ENCODE results near the gene IFT57.

The IFT57 gene

DNA sequence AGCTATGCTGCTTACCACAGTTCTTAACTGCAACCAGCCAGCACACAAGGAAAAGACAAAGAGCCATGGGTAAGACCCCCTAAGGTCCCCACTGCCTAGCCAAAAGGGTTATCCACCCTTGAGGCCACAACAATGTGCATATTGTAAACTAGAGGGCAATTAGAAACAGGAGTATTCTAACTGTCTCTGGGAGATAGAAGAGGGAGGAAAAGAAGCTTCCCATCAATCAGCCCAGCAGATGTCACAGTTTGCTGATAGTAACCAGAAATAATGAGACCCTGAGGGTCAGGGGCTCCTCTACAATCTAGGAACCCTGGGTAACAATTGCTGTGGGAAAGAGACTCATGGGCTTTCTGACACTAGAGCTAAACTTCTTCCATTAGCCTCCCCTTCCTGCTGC lies 20.6 kb upstream of the IFT57 start:
- no peak overlapping the region for H3K27ac ChIP-seq (ENCODE audit: insufficient read depth, low read depth, low read length, poor library complexity, severe bottlenecking)
- no peaks in the 10 kb centered on the region for H3K27me3 ChIP-seq (ENCODE audit: control insufficient read depth, insufficient read depth, low read length, poor library complexity, severe bottlenecking)
- no peak overlapping the region for H3K4me3 ChIP-seq (ENCODE audit: insufficient read depth, low read depth, low read length)
- H3K4me1 ChIP-seq (ENCODE audit: control insufficient read depth, insufficient read depth, low read length) = peaks cover 5% of the 10 kb centered on the region
- no peaks in the 10 kb centered on the region for H3K36me3 ChIP-seq (ENCODE audit: control insufficient read depth, insufficient read depth, low read length)
- no peaks in the 10 kb centered on the region for H3K9me3 ChIP-seq (ENCODE audit: control insufficient read depth, low read length)

DNA sequence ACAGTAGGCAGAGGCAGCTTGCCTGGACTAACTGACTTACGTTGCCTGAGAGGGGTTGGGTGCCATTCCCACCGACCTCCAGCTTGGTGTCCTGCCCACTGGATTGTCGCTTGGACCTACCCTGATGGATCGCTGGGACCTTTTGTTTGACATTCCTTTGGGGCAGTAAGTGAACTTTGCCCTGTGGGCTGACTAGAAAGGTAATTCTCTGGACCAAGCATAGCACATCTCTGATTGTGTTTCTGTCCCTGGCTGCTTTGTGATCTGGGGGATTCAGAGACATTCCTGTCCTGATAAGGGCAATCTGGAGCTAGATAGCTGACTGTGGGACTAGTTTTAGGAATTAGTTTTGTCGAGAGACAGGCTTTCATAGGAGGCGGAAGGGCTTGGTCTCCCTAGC lies 19.5 kb upstream of the IFT57 start:
- Histone ChIP-seq H3K9me3 (ENCODE audit: control insufficient read depth, low read length) (no peaks in the 10 kb centered on the region), H3K27me3 (ENCODE audit: control insufficient read depth, insufficient read depth, low read length, poor library complexity, severe bottlenecking) (no peaks in the 10 kb centered on the region), H3K27ac (ENCODE audit: insufficient read depth, low read depth, low read length, poor library complexity, severe bottlenecking) (no peak overlapping the region), H3K4me3 (ENCODE audit: insufficient read depth, low read depth, low read length) (no peak overlapping the region), H3K4me1 (ENCODE audit: control insufficient read depth, insufficient read depth, low read length) (peaks cover 5% of the 10 kb centered on the region), H3K36me3 (ENCODE audit: control insufficient read depth, insufficient read depth, low read length) (no peaks in the 10 kb centered on the region)
- 92 to 95% methylated on average over 6 of the region's 6 CpGs for WGBS, 2 experiments

DNA sequence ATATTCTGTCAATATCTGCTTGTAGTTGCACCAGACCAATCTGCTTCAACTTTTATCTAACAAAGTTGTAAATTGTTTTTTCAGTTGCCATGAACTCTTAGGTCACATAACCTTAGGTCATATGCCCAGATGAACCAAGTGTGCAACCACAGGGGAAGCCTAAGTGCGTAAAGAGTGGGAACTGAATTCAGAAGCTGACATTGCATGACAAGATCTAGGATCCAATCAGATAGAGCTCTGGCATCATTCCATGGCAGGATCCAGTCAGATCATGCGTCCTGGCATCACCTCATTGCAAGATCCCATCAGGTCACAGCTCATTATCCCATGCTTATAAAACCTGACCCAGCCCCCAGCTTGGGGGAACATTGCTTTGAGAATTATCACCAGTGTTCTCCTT lies 18.9 kb upstream of the IFT57 start:
- H3K27ac ChIP-seq (ENCODE audit: insufficient read depth, low read depth, low read length, poor library complexity, severe bottlenecking) = no peak overlapping the region
- no peak overlapping the region for H3K4me3 ChIP-seq (ENCODE audit: insufficient read depth, low read depth, low read length)
- H3K36me3 ChIP-seq (ENCODE audit: control insufficient read depth, insufficient read depth, low read length) = no peaks in the 10 kb centered on the region
- WGBS, 2 experiments = 93 to 96% methylated on average over 2 of the region's 2 CpGs
- no peaks in the 10 kb centered on the region for H3K27me3 ChIP-seq (ENCODE audit: control insufficient read depth, insufficient read depth, low read length, poor library complexity, severe bottlenecking)
- peaks cover 5% of the 10 kb centered on the region for H3K4me1 ChIP-seq (ENCODE audit: control insufficient read depth, insufficient read depth, low read length)
- H3K9me3 ChIP-seq (ENCODE audit: control insufficient read depth, low read length) = no peaks in the 10 kb centered on the region

DNA sequence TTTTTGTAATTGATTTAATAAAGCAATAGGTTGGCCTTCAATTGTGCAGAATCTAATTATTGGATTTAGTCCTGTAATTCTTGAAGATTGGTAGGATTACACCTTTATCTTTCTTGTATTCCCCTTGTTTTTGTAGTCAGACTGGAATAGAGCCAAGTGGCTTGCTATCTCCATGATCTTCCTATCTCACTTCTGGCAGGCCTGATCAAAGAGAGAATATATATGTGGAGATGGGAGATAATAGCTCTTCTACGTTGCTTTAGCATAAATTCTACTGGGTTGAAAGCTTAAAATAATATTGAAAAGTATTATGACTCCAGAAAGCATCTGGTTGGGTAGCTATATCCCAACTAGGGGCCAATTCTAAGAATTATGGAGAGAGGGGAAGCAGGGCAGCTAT lies 16.9 kb upstream of the IFT57 start:
- Histone ChIP-seq H3K27me3 (ENCODE audit: control insufficient read depth, insufficient read depth, low read length, poor library complexity, severe bottlenecking) (no peaks in the 10 kb centered on the region), H3K36me3 (ENCODE audit: control insufficient read depth, insufficient read depth, low read length) (no peaks in the 10 kb centered on the region), H3K27ac (ENCODE audit: insufficient read depth, low read depth, low read length, poor library complexity, severe bottlenecking) (no peak overlapping the region), H3K4me3 (ENCODE audit: insufficient read depth, low read depth, low read length) (no peak overlapping the region), H3K9me3 (ENCODE audit: control insufficient read depth, low read length) (no peaks in the 10 kb centered on the region), H3K4me1 (ENCODE audit: control insufficient read depth, insufficient read depth, low read length) (peaks cover 5% of the 10 kb centered on the region)
- WGBS, 2 experiments = 91 to 100% methylated on average over 1 of the region's 1 CpG

- 86 to 95% methylated on average over 1 of the region's 1 CpG for WGBS, 2 experiments
- Histone ChIP-seq H3K4me1 (ENCODE audit: control insufficient read depth, insufficient read depth, low read length) (no peaks in the 10 kb centered on the region), H3K9me3 (ENCODE audit: control insufficient read depth, low read length) (no peaks in the 10 kb centered on the region), H3K27ac (ENCODE audit: insufficient read depth, low read depth, low read length, poor library complexity, severe bottlenecking) (no peak overlapping the region), H3K36me3 (ENCODE audit: control insufficient read depth, insufficient read depth, low read length) (no peaks in the 10 kb centered on the region), H3K27me3 (ENCODE audit: control insufficient read depth, insufficient read depth, low read length, poor library complexity, severe bottlenecking) (no peaks in the 10 kb centered on the region), H3K4me3 (ENCODE audit: insufficient read depth, low read depth, low read length) (no peak overlapping the region)
Observed at GRCh38 chr3:108235290-108235689, 13.1 kb upstream of the IFT57 start.

GRCh38 chr3:108234387-108234957 lies 12.2 kb upstream of the IFT57 start:
- H3K4me3 ChIP-seq (ENCODE audit: insufficient read depth, low read depth, low read length) = no peak overlapping the region
- H3K27ac ChIP-seq (ENCODE audit: insufficient read depth, low read depth, low read length, poor library complexity, severe bottlenecking) = no peak overlapping the region
- no peaks in the 10 kb centered on the region for H3K9me3 ChIP-seq (ENCODE audit: control insufficient read depth, low read length)
- H3K4me1 ChIP-seq (ENCODE audit: control insufficient read depth, insufficient read depth, low read length) = no peaks in the 10 kb centered on the region
- H3K27me3 ChIP-seq (ENCODE audit: control insufficient read depth, insufficient read depth, low read length, poor library complexity, severe bottlenecking) = no peaks in the 10 kb centered on the region
- no peaks in the 10 kb centered on the region for H3K36me3 ChIP-seq (ENCODE audit: control insufficient read depth, insufficient read depth, low read length)
- WGBS, 2 experiments = 88 to 93% methylated on average over 1 of the region's 1 CpG

GRCh38 chr3:108228286-108228685 lies 6.1 kb upstream of the IFT57 start:
- H3K27me3 ChIP-seq (ENCODE audit: control insufficient read depth, insufficient read depth, low read length, poor library complexity, severe bottlenecking) = peaks cover 10% of the 10 kb centered on the region
- H3K36me3 ChIP-seq (ENCODE audit: control insufficient read depth, insufficient read depth, low read length) = no peaks in the 10 kb centered on the region
- no peak overlapping the region for H3K27ac ChIP-seq (ENCODE audit: insufficient read depth, low read depth, low read length, poor library complexity, severe bottlenecking)
- WGBS, 2 experiments = 97 to 100% methylated on average over 1 of the region's 1 CpG
- H3K4me1 ChIP-seq (ENCODE audit: control insufficient read depth, insufficient read depth, low read length) = peaks cover 15% of the 10 kb centered on the region
- no peak overlapping the region for H3K4me3 ChIP-seq (ENCODE audit: insufficient read depth, low read depth, low read length)
- H3K9me3 ChIP-seq (ENCODE audit: control insufficient read depth, low read length) = no peaks in the 10 kb centered on the region

DNA sequence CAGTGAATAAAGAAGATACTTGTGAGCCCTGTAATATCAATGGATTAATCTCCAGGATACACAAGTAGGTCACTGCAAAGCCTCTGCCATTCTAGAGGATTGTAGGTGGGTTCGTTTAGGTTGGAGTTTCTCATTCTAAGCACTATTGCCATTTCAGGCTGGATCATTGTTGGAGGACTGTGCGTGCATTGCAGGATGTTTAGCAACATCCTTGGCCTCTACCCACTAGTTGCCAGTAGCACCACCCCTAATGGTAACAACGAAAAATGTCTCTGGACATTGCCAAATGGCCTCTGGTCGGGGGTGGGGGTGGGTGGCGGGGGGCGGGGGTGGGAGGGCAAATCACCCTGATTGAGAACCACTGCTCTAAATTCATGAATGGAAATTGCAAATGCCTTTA lies 4.9 kb upstream of the IFT57 start:
- H3K27ac ChIP-seq (ENCODE audit: insufficient read depth, low read depth, low read length, poor library complexity, severe bottlenecking) = no peak overlapping the region
- H3K36me3 ChIP-seq (ENCODE audit: control insufficient read depth, insufficient read depth, low read length) = no peaks in the 10 kb centered on the region
- no peak overlapping the region for H3K4me3 ChIP-seq (ENCODE audit: insufficient read depth, low read depth, low read length)
- H3K9me3 ChIP-seq (ENCODE audit: control insufficient read depth, low read length) = no peaks in the 10 kb centered on the region
- peaks cover 10% of the 10 kb centered on the region for H3K27me3 ChIP-seq (ENCODE audit: control insufficient read depth, insufficient read depth, low read length, poor library complexity, severe bottlenecking)
- peaks cover 23% of the 10 kb centered on the region for H3K4me1 ChIP-seq (ENCODE audit: control insufficient read depth, insufficient read depth, low read length)
- 92 to 100% methylated on average over 2 to 6 of the region's 6 CpGs for WGBS, 2 experiments

- Histone ChIP-seq H3K4me1 (ENCODE audit: control insufficient read depth, insufficient read depth, low read length) (peaks cover 27% of the 10 kb centered on the region), H3K9me3 (ENCODE audit: control insufficient read depth, low read length) (no peaks in the 10 kb centered on the region), H3K27me3 (ENCODE audit: control insufficient read depth, insufficient read depth, low read length, poor library complexity, severe bottlenecking) (peaks cover 10% of the 10 kb centered on the region), H3K36me3 (ENCODE audit: control insufficient read depth, insufficient read depth, low read length) (no peaks in the 10 kb centered on the region), H3K4me3 (ENCODE audit: insufficient read depth, low read depth, low read length) (no peak overlapping the region), H3K27ac (ENCODE audit: insufficient read depth, low read depth, low read length, poor library complexity, severe bottlenecking) (no peak overlapping the region)
- WGBS, 2 experiments = 55 to 100% methylated on average over 1 of the region's 1 CpG
Observed at GRCh38 chr3:108225221-108225620, 3.0 kb upstream of the IFT57 start.

GRCh38 chr3:108223928-108224327 lies 1.7 kb upstream of the IFT57 start:
- H3K36me3 ChIP-seq (ENCODE audit: control insufficient read depth, insufficient read depth, low read length) = no peaks in the 10 kb centered on the region
- H3K27ac ChIP-seq (ENCODE audit: insufficient read depth, low read depth, low read length, poor library complexity, severe bottlenecking) = no peak overlapping the region
- peaks cover 27% of the 10 kb centered on the region for H3K4me1 ChIP-seq (ENCODE audit: control insufficient read depth, insufficient read depth, low read length)
- no peak overlapping the region for H3K4me3 ChIP-seq (ENCODE audit: insufficient read depth, low read depth, low read length)
- peaks cover 10% of the 10 kb centered on the region for H3K27me3 ChIP-seq (ENCODE audit: control insufficient read depth, insufficient read depth, low read length, poor library complexity, severe bottlenecking)
- no peaks in the 10 kb centered on the region for H3K9me3 ChIP-seq (ENCODE audit: control insufficient read depth, low read length)
- WGBS, 2 experiments = 82 to 91% methylated on average over 4 of the region's 4 CpGs

Measured in ectodermal cell (in vitro differentiated cells).